IMR-90 (cell line): ENCODE measurements around the gene LYPD6B. TPM values are rescaled to one million over a fixed set of nuclear protein-coding genes. Genes with fewer than 3 reads are reported as not detected.
A peak's percentile ranks its signal among the peaks of the same experiment; 100 is the strongest.

Experiments
- ATAC-seq: fragments of 200-7000 bp; cut with Tn5 transposase; 2 replicates; pipeline ENCODE4 v1.9.1; 2020; ENCODE audit warnings: low read depth, mild to moderate bottlenecking, moderate library complexity
- BruUV-seq: library from RNA; stranded (reverse); fragments of 400-500 nt; replicated peaks from 2 replicates; lab custom pipeline; 2021; lab: Mats Ljungman, UMichigan
- CTCF ChIA-PET: fragments of 300-600 bp; formaldehyde crosslinking; extraction: SDS; loops from one replicate; lab custom pipeline; 2021; ENCODE audit warnings: antibody characterized with exemption; lab: Yijun Ruan, JAX
- POLR2A ChIA-PET: fragments of 300-600 bp; sonication (Branson Sonifier 250); formaldehyde crosslinking; loops from one replicate; lab custom pipeline; 2022; ENCODE audit warnings: antibody characterized with exemption; ENCODE audit not compliant: unreplicated experiment; lab: Charles Lee
- DNase-seq: peaks from one replicate; pipeline ENCODE4 v3.0.0; 2013
- H2AFZ ChIP-seq: replicated peaks from 2 replicates; pipeline ENCODE3; 2013; ENCODE audit warnings: low read length, mild to moderate bottlenecking; ENCODE audit not compliant: poor library complexity
- H2AK5ac ChIP-seq: 2 replicates; pipeline ENCODE4 v1.6.1; 2013; ENCODE audit warnings: low read depth, low read length, inconsistent platforms
- H2AK9ac ChIP-seq: replicated peaks from 2 replicates; pipeline ENCODE3; 2013; ENCODE audit warnings: mild to moderate bottlenecking, low read depth, low read length, moderate library complexity; ENCODE audit not compliant: poor library complexity
- H2BK120ac ChIP-seq: 2 replicates; pipeline ENCODE4 v1.6.1; 2013; ENCODE audit warnings: low read depth, low read length, inconsistent platforms
- H2BK15ac ChIP-seq: 3 replicates; pipeline ENCODE4 v1.6.1; 2013; ENCODE audit warnings: low read depth, low read length, inconsistent platforms
- H2BK20ac ChIP-seq: 2 replicates; pipeline ENCODE4 v1.6.1; 2013; ENCODE audit warnings: low read depth, mild to moderate bottlenecking, inconsistent platforms, low read length, moderate library complexity
- H2BK5ac ChIP-seq: 2 replicates; pipeline ENCODE4 v1.6.1; 2013; ENCODE audit warnings: mild to moderate bottlenecking, low read depth, low read length, inconsistent platforms; ENCODE audit not compliant: poor library complexity, severe bottlenecking
- H3K14ac ChIP-seq: replicated peaks from 2 replicates; pipeline ENCODE4 v1.6.1; 2013; ENCODE audit warnings: low read depth, low read length, inconsistent platforms
- H3K18ac ChIP-seq: 2 replicates; pipeline ENCODE4 v1.6.1; 2013; ENCODE audit warnings: low read depth, low read length, control low read depth
- H3K23ac ChIP-seq: 2 replicates; pipeline ENCODE4 v1.6.1; 2013; ENCODE audit warnings: low read depth, low read length, inconsistent platforms
- H3K27ac ChIP-seq: 2 replicates; pipeline ENCODE4 v1.5.1; 2013; ENCODE audit warnings: mild to moderate bottlenecking, control low read depth, low read length; ENCODE audit not compliant: insufficient read depth
- H3K27me3 ChIP-seq: 2 replicates; pipeline ENCODE4 v1.6.1; 2013; ENCODE audit warnings: low read length; ENCODE audit not compliant: control insufficient read depth, insufficient read depth
- H3K36me3 ChIP-seq: 2 replicates; pipeline ENCODE4 v1.6.1; 2013; ENCODE audit warnings: low read length, mixed read lengths; ENCODE audit not compliant: control insufficient read depth, insufficient read depth
- H3K4ac ChIP-seq: 2 replicates; pipeline ENCODE4 v1.6.1; 2013; ENCODE audit warnings: low read depth, low read length, inconsistent platforms
- H3K4me1 ChIP-seq: 2 replicates; pipeline ENCODE4 v1.6.1; 2013; ENCODE audit warnings: low read length, mixed read lengths; ENCODE audit not compliant: control insufficient read depth, insufficient read depth
- H3K4me2 ChIP-seq: 2 replicates; pipeline ENCODE4 v1.6.1; 2013; ENCODE audit warnings: low read depth, mild to moderate bottlenecking, control low read depth, low read length, moderate library complexity
- H3K4me3 ChIP-seq: 2 replicates; pipeline ENCODE4 v1.5.1; 2013; ENCODE audit warnings: low read depth, mild to moderate bottlenecking, control low read depth, low read length, moderate library complexity; ENCODE audit not compliant: insufficient read depth
- H3K56ac ChIP-seq: 2 replicates; pipeline ENCODE4 v1.6.1; 2013; ENCODE audit warnings: low read length, inconsistent platforms; ENCODE audit not compliant: insufficient read depth; ENCODE audit errors: extremely low read depth
- H3K79me1 ChIP-seq, 2 experiments: 2 replicates each; pipeline ENCODE4 v1.6.1; 2013; ENCODE audit warnings: low read length in 2 of 2, inconsistent platforms in 1 of 2, low read depth in 1 of 2
- H3K9ac ChIP-seq: 2 replicates; pipeline ENCODE4 v1.6.1; 2013; ENCODE audit warnings: low read depth, low read length, control low read depth
- H3K9me1 ChIP-seq: 2 replicates; pipeline ENCODE4 v1.6.1; 2013; ENCODE audit warnings: low read length, inconsistent platforms; ENCODE audit not compliant: insufficient read depth
- H3K9me3 ChIP-seq: 2 replicates; pipeline ENCODE4 v1.6.1; 2013; ENCODE audit warnings: low read length; ENCODE audit not compliant: control insufficient read depth, insufficient read depth
- H4K20me1 ChIP-seq: 2 replicates; pipeline ENCODE4 v1.6.1; 2013; ENCODE audit warnings: low read length, inconsistent platforms; ENCODE audit not compliant: insufficient read depth
- H4K5ac ChIP-seq: 2 replicates; pipeline ENCODE4 v1.6.1; 2013; ENCODE audit warnings: mild to moderate bottlenecking, low read depth, low read length, control low read depth
- H4K8ac ChIP-seq, 2 experiments: 2 replicates each; pipeline ENCODE4 v1.6.1; 2013; ENCODE audit warnings: low read depth in 2 of 2, low read length in 2 of 2, control low read depth in 1 of 2, inconsistent platforms in 1 of 2
- H4K91ac ChIP-seq: 2 replicates; pipeline ENCODE4 v1.6.1; 2013; ENCODE audit warnings: low read depth, low read length, inconsistent platforms; ENCODE audit not compliant: insufficient read depth
- BHLHE40 ChIP-seq: fragments of 150-350 bp; IDR thresholded peaks from 2 replicates; pipeline ENCODE4 v1.6.1; 2016; ENCODE audit warnings: mild to moderate bottlenecking, low read depth, low read length
- CHD1 ChIP-seq: IDR thresholded peaks from 2 replicates; pipeline ENCODE4 v1.6.1; 2012; ENCODE audit warnings: low read depth, low read length, improper control_type of control experiment
- MXI1 ChIP-seq: IDR thresholded peaks from 2 replicates; pipeline ENCODE4 v1.6.1; 2012; ENCODE audit warnings: low read depth, mild to moderate bottlenecking, low read length, moderate library complexity, borderline replicate concordance
- NFE2L2 ChIP-seq: fragments of 150-350 bp; IDR thresholded peaks from 2 replicates; pipeline ENCODE4 v1.6.1; 2016; ENCODE audit warnings: low read depth, mild to moderate bottlenecking, low read length
- RCOR1 ChIP-seq: IDR thresholded peaks from 2 replicates; pipeline ENCODE4 v1.6.1; 2012; ENCODE audit warnings: mild to moderate bottlenecking, low read length, improper control_type of control experiment; ENCODE audit not compliant: insufficient replicate concordance
- RFX5 ChIP-seq: IDR thresholded peaks from 2 replicates; pipeline ENCODE4 v1.8.0; 2012; ENCODE audit warnings: low read depth, mild to moderate bottlenecking, low read length, moderate library complexity
- SMC3 ChIP-seq: fragments of 150-350 bp; IDR thresholded peaks from 2 replicates; pipeline ENCODE4 v1.6.1; 2016; ENCODE audit warnings: low read depth, mild to moderate bottlenecking, antibody characterized with exemption, low read length, moderate library complexity
- WGBS, 2 experiments: methylation state at CpG; one replicate each; pipeline versions ENCODE4 v1.1.5 to v1.1.7; 2013; ENCODE audit warnings: missing lambda C conversion rate in 2 of 2; ENCODE audit not compliant: insufficient read length in 1 of 2; ENCODE audit errors: extremely low coverage in 2 of 2; 5-methylcytosine and 5-hydroxymethylcytosine counted together
- dilution Hi-C: fragments of 300-500 bp; cut with HindIII; formaldehyde crosslinking; loops from one replicate; pipeline ENCODE4 v1.14.3; 2018; ENCODE audit warnings: low sequenced_read_pairs; ENCODE audit not compliant: unreplicated experiment
- in situ Hi-C: fragments of 300-500 bp; cut with MboI; formaldehyde crosslinking; loops from 3 replicates; pipeline ENCODE4 v1.14.3; 2019; ENCODE audit warnings: low sequenced_read_pairs, inconsistent platforms, mixed read lengths
- intact Hi-C: fragments of 100-400 bp; cut with micrococcal nuclease; formaldehyde crosslinking; loops from 2 replicates; pipeline ENCODE4 v1.10.0; 2022
- polyA plus RNA-seq, 3 experiments: library from polyadenylated mRNA; depleted of rRNA; stranded (reverse); fragments of >200 nt; gene quantifications; 2 replicates each; pipeline ENCODE4 v1.2.3, GENCODE V29; 2012; ENCODE audit warnings: low replicate concordance in 1 of 3
- total RNA-seq: library from RNA; depleted of rRNA; stranded (reverse); fragments of >200 nt; gene quantifications from 2 replicates; pipeline ENCODE4 v1.2.3, GENCODE V29; 2012
- TF ChIP-seq, protein P1 (sequence below): fragments of 150-350 bp; IDR thresholded peaks from 2 replicates; pipeline ENCODE4 v1.6.1; 2017; ENCODE audit warnings: mild to moderate bottlenecking, antibody characterized with exemption, low read length, low read depth
- TF ChIP-seq, protein P2 (sequence below): fragments of 150-350 bp; IDR thresholded peaks from 2 replicates; pipeline ENCODE4 v1.6.1; 2016; ENCODE audit warnings: low read depth, mild to moderate bottlenecking, low read length, moderate library complexity, borderline replicate concordance

The LYPD6B gene
- total and polyA plus RNA-seq, 2 of the 4 experiments (the other 2 are of a cell fraction), result 0.05 TPM; not detected in 1

DNA sequence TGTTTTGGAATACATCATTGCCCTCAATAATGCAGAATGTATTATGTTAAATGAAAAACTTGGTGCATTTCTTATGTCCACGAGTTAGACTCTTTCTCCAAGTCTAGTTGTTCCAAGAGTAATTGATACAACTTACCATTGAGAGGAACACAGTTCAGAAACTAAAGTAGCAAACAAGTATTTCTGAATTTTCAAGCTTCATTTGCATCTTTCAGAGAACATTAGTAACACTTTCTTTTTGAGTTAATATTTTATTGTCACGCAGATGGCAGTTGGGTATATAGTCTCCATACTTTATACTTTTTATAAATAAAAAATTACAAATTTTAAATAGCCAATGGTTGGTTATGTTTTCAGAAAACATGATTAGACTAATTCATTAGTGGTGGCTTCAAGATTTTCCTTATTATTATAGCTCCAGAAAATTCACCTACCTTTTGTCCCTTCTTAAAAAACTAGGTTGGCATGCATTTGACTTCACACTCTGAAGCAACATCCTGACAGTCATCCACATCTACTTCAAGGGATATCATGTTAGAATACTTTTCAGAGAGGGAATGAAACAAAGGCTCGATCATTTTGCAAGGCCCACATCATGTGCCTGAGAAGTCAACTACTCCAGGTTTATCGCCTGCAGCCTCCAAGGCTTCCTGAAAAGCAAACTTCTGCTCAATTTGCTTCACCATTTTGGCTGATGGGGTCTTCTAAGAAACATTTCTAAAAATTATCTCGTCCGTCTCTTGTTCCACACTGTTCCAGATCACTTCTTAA, 29.9 kb downstream of the LYPD6B start:
- Histone ChIP-seq H4K5ac (no peak overlapping the region; the same call in 1 of the 2 replicates), H3K36me3 (no peaks in the 10 kb centered on the region), H3K18ac (peak overlapping the region; percentile 37; the same call in 1 of the 2 replicates), H3K14ac (0 out of 2 replicates have a peak overlapping the region, but pooled peaks have one; percentile 3), H3K23ac (no peak overlapping the region), H3K4me3 (no peak overlapping the region), H2AK9ac (no peak overlapping the region), H2BK5ac (peak overlapping the region; percentile 21), H3K4me2 (no peak overlapping the region), H4K20me1 (no peaks in the 10 kb centered on the region), H3K9me1 (peaks cover 2% of the 10 kb centered on the region; the same call in 1 of the 2 replicates), H4K8ac (no peak overlapping the region), H2AK5ac (no peak overlapping the region), H3K79me1 (no peaks in the 10 kb centered on the region), H3K4ac (peak overlapping the region; percentile 83; the same call in 1 of the 2 replicates), H2AFZ (no peak overlapping the region), H2BK120ac (peak overlapping the region; percentile 59), H3K27ac (no peak overlapping the region), H3K9me3 (no peaks in the 10 kb centered on the region), H3K4me1 (peaks cover 7% of the 10 kb centered on the region), H3K9ac (no peak overlapping the region), H2BK15ac (peak overlapping the region; percentile 42; the same call in 2 of the 3 replicates), H3K56ac (no peak overlapping the region), H2BK20ac (peak overlapping the region; percentile 70), H4K91ac (peak overlapping the region; percentile 80), H3K27me3 (no peaks in the 10 kb centered on the region)
- no peak for DNase-seq
- ChIA-PET CTCF (no interaction called here), POLR2A (no interaction called here)
- ATAC-seq, result no peak
- dilution Hi-C loops, result no loop called here
- BruUV-seq, result no TSS peak
- in situ Hi-C loops, result no loop called here
- WGBS, 2 experiments, result no CpG with 5 or more reads among the region's 6 CpGs
- intact Hi-C loops, result no loop called here
- TF ChIP-seq RCOR1 (no peak), CHD1 (no peak), BHLHE40 (no peak), NFE2L2 (no peak), RFX5 (no peak), MXI1 (no peak), SMC3 (no peak)
- TF ChIP-seq, protein P1, sequence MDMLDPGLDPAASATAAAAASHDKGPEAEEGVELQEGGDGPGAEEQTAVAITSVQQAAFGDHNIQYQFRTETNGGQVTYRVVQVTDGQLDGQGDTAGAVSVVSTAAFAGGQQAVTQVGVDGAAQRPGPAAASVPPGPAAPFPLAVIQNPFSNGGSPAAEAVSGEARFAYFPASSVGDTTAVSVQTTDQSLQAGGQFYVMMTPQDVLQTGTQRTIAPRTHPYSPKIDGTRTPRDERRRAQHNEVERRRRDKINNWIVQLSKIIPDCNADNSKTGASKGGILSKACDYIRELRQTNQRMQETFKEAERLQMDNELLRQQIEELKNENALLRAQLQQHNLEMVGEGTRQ, result no peak
- TF ChIP-seq, protein P2, sequence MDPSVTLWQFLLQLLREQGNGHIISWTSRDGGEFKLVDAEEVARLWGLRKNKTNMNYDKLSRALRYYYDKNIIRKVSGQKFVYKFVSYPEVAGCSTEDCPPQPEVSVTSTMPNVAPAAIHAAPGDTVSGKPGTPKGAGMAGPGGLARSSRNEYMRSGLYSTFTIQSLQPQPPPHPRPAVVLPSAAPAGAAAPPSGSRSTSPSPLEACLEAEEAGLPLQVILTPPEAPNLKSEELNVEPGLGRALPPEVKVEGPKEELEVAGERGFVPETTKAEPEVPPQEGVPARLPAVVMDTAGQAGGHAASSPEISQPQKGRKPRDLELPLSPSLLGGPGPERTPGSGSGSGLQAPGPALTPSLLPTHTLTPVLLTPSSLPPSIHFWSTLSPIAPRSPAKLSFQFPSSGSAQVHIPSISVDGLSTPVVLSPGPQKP, result no peak
